ENCODE measurements around the gene TMLHE. TPM values are rescaled to one million over a fixed set of nuclear protein-coding genes. Genes with fewer than 3 reads are reported as not detected.

TMLHE gene
- total RNA-seq (2022; extraction: Qiagen RNA extraction; ENCODE audit: low read depth), result 9.1 to 10.7 TPM (median 10.0 TPM) in 5 replicates

DNA sequence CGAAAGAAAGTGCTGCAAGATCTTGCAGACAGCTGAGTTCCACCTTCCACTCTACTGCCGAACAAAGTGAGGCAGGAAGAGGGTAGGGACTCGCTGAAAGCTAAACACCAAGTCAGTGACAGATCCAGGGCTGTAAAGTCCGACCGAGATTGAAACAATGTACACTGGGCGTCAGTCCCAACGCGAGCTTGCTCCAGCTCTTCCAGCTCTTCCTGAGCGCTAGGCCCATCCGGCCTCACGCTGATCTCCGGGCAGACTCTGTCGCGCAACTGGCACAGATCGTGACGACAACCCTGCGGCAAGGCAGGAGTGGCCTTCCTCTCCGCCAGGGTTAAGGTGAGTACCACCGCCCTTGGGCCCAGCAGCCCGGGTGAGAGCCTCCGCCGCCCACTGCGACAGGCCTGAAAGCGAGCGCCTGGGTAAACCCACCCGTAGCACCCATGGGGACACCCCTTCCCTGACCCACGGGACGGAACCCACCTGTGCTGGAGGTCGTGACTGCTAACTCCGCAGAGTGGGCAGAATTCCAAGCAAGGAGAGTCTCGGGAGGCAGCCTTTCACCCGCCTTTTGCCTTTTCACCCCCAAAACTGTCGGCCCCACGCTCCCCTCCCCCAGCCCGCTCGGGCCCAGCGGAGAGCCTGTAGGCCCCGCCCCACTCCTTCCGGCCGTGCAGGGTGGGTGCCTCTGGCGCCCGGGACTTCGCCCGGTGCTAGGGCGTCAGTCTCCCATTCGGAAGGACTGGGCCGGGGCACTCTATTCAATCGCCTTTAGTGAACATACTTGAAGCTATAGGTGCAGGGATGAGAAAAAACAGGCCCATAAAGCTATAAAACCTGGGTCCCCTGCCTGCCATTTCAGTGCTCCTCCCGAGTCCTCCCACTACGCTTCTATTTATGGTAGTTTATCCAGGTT lies at the start of gene TMLHE, which contains the start of gene SPRY3:
TMLHE (minus strand) TSS at position 641 of the 913 bp plus-strand sequence. CDS start 67,676 bp downstream, outside the sequence.
SPRY3 (plus strand) TSS at position 275 of the 913 bp plus-strand sequence.

DNA sequence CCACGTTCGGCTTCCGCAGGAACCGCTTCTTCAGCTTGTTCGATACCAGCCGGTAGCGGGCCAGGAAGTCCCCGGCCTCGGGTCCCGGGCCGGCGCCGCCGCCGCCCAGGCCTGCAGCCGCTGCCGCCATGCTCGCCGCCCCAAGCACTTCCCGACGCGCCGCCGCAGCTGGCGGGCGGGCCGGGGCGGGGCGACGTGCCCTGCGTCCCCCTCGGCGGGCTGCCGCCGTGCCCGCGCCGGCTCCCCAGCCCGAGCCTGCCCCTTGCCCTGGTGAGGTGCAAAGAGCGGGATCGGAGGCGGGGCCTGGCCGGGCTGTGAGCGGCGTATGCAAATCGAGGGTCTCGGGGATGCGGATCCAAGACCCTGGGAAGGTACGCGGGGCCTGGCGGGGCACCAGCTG lies 154.3 kb downstream of the TMLHE start, which contains the start of gene F8A3:
F8A3 (minus strand) TSS at position 150 of the 400 bp plus-strand sequence; CDS start at position 130, 20 bp downstream.

Other genes starting within 250 kb of the TMLHE start
- not detected in 5 replicates for gene F8A2, start 230.9 kb downstream of the TMLHE start, total RNA-seq (2022; extraction: Qiagen RNA extraction; ENCODE audit: low read depth)
- 0.20 to 1.4 TPM (median 1.0 TPM) in 5 replicates for gene F8A3, start 154.3 kb downstream of the TMLHE start, total RNA-seq (2022; extraction: Qiagen RNA extraction; ENCODE audit: low read depth)
- gene SPRY3, start 366 bp downstream of the TMLHE start, total RNA-seq (2022; extraction: Qiagen RNA extraction; ENCODE audit: low read depth), result 0.09 to 0.16 TPM (median 0.13 TPM) in 5 replicates